Stimulated activated CD4-positive, alpha-beta T cell treated with anti-CD3 and anti-CD28 coated beads, Interleukin-2, amount 100 ng/mL, for 4 hours (primary cell): Measurements from ENCODE around the gene DESI2.
"Not testable (repeated sequence)": the region's sequence is repeated elsewhere in the genome, so short reads cannot be mapped to it uniquely, and the experiment has no call there.

Experiments
- DNase-seq: peaks from one replicate; pipeline ENCODE4 v3.0.0-alpha.2; 2020; ENCODE audit warnings: low read depth

Gene DESI2

DNA sequence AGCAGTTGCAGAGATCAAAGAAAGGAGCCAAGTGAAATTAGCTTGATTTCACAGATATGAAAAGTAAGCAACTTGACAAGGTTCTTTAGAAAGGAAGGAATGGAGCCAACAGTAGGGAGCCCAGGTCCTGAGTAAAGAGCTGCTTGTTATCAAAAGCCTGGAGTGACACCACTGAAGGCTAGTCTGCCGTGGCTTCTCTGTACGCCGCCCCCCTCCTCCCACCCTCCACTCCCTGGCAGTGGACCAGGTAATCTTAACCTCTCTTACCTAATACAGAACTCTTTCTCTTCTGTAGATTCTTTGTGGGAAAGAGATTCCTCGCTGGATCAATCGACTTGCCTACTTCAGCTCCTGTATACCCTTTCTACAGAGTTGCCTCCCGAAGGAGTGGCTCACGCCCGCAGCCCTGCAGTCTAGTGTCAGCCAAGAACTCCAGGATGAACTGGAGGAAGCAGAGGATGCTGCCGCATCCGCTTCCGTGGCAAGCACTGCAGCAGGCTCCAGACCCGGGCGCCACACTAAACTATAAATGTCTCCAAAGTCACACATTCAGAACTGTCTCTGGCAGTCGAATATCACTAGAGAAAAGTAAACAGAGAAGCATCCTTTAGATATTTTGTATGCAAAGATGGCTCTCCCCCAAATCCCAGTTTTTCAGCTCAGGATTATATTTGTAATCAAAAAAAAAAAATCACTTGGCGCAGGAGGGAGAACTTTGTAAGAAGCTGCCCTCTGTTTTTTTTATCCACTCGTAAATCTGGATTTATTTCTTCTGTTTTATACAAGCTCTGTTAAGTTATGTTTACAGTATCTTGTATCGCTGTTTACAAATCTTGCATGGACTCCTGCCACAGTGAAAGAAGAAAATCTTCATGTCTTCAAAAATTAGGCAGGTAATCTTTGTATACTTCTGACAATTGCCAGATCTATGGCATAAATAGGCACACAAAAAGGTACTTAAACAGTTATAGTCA, 52.6 kb downstream of the DESI2 start:
- no peak for DNase-seq

- no peak for DNase-seq
Measured at GRCh38 chr1:244709076-244709475, 56.1 kb downstream of the DESI2 start.

DNA sequence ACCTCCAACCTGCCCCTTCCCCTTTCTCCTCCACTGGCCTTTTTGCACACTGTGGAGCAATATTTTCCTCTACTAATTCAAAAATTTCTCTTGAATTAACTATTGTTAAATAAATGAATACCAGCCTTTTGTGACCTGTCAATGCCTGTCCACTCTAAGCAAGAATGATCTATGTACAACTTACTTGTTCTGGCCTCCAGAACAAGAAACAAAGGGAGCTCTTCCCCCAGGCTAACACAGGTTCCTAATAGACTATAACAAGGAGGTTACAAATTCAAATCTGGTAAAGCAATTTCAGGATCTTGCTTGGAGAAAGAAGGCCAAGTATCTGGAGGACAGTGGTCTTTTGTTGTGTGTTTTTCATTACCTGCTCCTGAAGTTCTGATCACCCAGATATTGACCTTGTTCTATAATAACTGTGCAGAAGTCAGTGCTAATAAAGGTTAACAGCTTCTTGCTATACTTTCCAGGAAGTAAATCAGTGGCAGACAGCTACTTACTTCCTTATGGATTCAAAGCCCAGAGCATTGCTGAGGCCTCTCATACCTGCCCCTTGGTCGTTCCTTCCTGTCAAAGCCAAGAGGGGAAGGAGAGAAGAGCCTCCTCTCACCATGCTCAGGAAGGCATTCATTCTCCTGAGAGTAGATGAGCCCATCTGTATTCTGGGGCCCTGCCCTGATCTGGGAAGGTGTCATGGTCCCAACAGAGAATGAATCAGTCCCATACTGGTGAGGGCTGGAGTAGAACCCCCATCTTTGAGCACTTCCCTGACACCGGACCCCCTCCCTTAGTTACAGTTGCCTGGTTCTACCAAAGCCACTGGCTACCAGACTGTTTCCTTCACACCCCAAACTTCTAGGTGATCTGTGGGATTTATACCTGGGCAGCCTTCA, 56.8 kb downstream of the DESI2 start:
- DNase-seq, result no peak

- no peak for DNase-seq
Measured at GRCh38 chr1:244710474-244711062, 57.6 kb downstream of the DESI2 start.

DNA sequence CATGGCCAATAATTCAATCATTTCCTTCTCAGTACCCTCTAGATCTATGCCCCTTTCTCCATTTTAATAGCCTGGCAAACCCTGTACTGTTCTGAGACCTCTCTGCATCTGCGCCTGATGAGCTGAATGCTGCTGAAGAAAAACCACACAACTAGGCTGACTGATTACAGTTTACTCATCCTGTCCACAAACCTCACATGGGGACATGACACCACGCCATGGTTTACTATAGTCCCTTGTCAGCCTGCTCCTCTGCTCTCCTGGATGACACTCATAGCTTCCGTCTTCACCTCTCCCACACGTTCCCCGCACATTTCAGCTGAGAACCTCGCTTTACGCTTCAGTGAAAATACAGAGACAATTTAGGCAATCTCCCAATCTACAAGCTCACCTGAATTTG, 59.7 kb downstream of the DESI2 start:
- DNase-seq, result no peak

GRCh38 chr1:244713332-244713731, 60.4 kb downstream of the DESI2 start:
- DNase-seq, result no peak

DNA sequence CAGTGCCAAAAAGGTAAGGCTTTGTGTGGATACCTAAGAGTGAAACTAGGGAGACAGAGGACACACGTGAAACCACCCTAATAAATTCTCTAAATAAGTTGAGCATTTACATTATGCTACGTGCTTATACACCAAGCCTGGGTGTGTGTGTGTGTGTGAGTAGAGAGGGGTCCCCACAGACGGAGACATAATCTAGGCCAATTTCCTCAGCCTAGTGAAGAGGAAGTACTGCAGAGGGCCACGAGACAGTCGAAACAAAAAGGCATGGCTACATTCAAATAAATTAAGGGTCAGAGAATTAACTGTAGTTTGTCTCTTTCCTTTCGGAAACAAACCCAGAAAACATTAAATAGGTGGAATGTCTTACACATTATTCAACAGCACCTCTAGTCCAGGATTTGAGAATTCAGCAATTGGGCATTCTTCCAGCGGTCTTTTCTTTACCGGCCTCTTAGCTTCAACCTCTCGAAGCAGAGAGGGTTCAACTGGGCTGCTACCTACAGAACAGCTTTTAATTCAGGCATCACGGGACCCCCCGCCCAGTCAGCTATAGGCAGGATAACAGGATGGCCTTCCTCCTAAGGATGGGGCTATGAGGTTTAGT, 75.0 kb downstream of the DESI2 start:
- no peak for DNase-seq

DNA sequence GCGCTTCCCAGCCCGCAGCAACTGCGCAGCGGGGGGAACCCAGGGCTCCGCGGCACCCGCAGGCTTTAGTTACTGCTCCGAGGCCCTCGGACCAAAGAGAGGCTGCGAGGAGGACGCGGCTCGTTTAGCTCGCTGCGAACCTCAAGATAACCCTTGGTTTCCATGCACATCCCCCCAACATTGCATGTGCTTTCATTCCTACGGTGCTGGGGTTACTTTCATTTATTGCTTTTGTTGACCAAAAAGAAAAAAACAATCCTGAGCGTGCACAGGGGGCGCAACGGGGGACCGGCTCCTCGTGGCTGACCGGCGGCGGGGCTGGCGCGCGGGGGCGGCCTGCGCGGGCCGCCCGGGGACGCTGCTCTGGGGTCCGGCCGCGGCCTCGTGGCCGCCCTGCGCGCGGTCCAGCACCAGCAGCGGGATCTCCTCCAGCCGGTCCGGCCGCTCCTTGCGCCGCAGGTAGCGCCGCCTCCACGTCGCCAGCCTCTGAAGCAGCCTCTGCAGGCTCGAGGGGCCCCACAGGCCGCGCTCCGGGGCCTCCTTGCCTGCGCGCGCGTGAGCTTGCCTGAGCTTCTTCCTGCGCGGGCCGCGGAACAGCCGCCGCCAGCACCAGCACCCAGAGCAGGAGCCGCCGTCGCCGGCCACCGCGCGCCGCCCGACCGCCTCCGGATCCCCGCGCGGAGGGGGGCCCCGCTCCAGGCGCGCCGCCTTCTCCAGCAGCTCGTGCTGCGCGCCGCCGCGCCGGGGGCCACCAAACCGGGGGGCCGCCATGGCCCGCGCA, 77.4 kb downstream of the DESI2 start:
- DNase-seq, result no peak

DNA sequence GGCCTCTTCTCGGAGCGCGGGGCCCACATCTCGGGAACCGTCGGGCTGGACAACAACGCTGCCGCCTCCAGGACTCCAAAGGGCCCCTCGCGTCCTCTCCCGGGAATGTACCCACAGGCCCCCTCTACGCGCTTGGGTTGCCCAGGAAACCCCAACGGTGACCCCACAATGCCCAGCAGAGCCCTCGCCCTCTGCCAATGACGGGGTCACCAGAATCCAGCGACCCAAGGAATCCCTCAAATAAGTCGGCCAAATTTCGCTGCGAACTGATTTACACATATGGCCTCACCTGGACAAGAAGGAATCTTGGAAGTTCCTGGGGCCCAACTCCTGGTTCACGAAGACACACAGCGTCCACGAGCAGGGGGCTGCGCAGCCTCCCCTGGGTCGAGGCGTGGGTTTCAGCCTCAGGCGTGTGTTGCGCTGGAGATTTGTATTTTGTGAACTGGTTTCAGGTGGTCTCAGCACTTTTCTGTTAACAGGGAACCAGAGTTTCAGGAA, 78.1 kb downstream of the DESI2 start:
- no peak for DNase-seq

DNA sequence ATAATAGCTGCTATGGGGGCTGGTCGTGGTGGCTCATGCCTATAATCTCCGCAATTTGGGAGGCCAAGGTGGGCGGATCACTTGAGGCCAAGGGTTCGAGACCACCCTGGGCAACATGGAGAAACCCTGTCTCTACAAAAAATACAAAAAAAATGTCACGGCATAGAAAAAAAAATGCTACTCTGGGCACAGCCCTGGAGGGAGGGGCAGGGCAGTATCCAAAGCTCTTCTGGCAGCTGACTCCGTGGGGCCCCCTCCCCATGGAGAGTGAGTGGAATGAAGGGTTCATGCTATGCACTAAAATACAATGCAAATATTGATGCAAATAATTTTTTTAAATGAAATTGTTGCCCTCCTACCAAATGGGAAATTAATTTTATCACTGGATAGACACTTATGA, 78.7 kb downstream of the DESI2 start:
- DNase-seq, result no peak

GRCh38 chr1:244732851-244733450, 80.0 kb downstream of the DESI2 start:
- DNase-seq, result no peak

DNA sequence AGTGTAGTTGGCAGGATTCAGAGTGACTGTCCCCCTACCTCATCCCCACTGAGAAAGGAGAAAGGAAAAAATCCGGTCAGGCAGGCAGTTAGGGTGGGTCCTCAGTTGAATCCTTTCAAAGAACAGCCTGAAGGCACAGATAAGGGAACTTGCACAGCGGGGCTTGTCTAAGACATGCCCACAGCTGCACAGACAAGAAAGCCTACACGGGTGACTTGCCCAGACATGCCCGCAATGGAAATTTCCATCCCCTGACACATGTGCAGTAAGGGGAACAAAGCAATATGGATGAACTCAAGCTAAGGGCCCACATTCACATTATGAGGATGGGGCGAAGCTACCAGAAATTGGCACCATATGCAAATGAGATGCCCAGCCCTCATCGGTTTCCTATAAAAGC, 82.5 kb downstream of the DESI2 start:
- DNase-seq, result no peak

DNA sequence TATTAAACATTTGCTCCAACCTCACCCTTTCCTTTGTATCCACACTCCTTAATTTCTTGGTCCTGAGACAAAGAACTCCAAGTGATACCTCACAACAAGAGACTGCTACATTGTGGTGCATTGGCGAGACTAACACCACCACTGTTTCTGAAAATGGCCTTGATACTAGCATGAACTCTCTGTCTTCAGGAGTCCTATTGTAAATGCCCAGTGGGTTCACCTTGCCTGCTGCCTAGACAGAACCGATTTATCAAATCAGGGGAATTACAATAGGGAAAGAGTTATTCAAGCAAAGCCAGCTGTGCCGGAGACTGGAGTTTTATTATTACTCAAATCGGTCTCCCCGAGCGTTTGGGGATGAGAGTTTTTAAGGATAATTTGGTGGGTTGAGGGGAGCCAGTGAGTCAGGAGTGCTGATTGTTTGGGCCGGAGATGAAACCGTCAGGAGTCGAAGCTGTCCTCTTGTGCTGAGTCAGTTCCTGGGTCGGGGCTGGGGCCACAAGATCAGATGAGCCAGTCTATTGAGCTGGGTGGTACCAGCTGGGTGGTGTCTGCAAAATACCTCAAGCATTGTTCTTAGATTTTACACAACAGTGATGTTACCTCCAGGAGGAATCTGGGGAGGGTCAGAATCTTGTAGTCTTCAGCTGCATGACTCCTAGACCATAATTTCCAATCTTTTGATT, 83.1 kb downstream of the DESI2 start:
- DNase-seq, result no peak

- DNase-seq, result not testable (repeated sequence)
Measured at GRCh38 chr1:244739140-244739539, 86.2 kb downstream of the DESI2 start.

- not testable (repeated sequence) for DNase-seq
Measured at GRCh38 chr1:244740027-244740617, 87.2 kb downstream of the DESI2 start.

- no peak for DNase-seq
Measured at GRCh38 chr1:244741692-244742091, 88.8 kb downstream of the DESI2 start.

- DNase-seq, result no peak
Measured at GRCh38 chr1:244749230-244750016, 96.5 kb downstream of the DESI2 start.

DNA sequence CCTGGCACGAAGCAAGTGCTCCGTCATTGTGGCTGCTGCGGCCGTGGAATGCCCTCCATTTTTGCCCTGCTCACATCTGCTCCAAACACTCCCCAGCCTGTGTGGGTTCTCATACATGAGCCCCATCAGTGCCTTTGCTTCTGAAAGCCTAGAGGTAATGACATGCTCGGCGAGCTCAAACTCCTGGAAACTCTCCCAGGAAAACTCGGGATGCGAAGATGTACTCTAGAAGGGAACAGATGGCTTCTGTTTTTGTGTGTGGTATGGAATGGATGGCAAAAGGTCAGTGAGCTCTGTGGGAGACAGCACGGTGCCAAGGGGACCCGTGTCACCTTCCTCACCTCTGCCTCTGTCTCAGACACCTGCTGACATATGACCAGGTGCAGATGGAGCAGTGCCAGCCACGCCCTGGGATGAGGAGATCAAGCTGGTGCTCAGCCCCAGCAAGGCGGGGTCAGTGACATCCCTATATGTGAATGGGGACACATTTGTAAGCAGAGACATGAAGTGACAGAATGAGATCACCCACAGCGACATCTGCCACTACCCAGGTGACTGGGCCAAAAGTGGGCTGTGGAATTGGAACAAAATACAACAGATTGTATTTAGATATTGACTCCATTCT, 98.5 kb downstream of the DESI2 start:
- DNase-seq, result no peak
